Activated CD4-positive, alpha-beta T cell treated with anti-CD3 and anti-CD28 coated beads, Interleukin-2, Interleukin-4, amounts not matched to agents 100 ng/mL and 50 ng/mL, durations not matched to agents 16 hours and 8 hours (primary cell): ENCODE data around the gene LARP1.
"Not testable (repeated sequence)": the region's sequence is repeated elsewhere in the genome, so short reads cannot be mapped to it uniquely, and the experiment has no call there.

Experiments used
- DNase-seq: peaks from one replicate; pipeline ENCODE4 v3.0.0-alpha.2; 2020; ENCODE audit warnings: low spot score

LARP1 gene

GRCh38 chr5:154755361-154756008 is at the start of gene LARP1:
Gene LARP1 (plus strand): TSS chr5:154755377. CDS start chr5:154755758, 381 bp downstream.
- no peak for DNase-seq

GRCh38 chr5:154706416-154706815 is 48.8 kb upstream of the LARP1 start:
- DNase-seq, result no peak

- DNase-seq, result no peak
Observed at GRCh38 chr5:154707641-154708040, 47.5 kb upstream of the LARP1 start.

- DNase-seq, result no peak
Observed at GRCh38 chr5:154708207-154708606, 47.0 kb upstream of the LARP1 start.

GRCh38 chr5:154708846-154709245 is 46.3 kb upstream of the LARP1 start:
- DNase-seq, result no peak

- DNase-seq, result no peak
Observed at GRCh38 chr5:154709368-154710305, 45.5 kb upstream of the LARP1 start.

GRCh38 chr5:154712518-154713437 is 42.4 kb upstream of the LARP1 start:
- no peak for DNase-seq

GRCh38 chr5:154713615-154714125 is 41.5 kb upstream of the LARP1 start:
- no peak for DNase-seq

GRCh38 chr5:154714266-154714986 is 40.8 kb upstream of the LARP1 start:
- DNase-seq, result peak; percentile 6

GRCh38 chr5:154721481-154722058 is 33.6 kb upstream of the LARP1 start:
- no peak for DNase-seq

GRCh38 chr5:154722097-154722496 is 33.1 kb upstream of the LARP1 start:
- DNase-seq, result no peak

- no peak for DNase-seq
Observed at GRCh38 chr5:154722936-154723335, 32.2 kb upstream of the LARP1 start.

GRCh38 chr5:154723740-154724505 is 31.3 kb upstream of the LARP1 start:
- no peak for DNase-seq

- DNase-seq, result no peak
Observed at GRCh38 chr5:154727361-154727760, 27.8 kb upstream of the LARP1 start.

GRCh38 chr5:154728939-154729588 is 26.1 kb upstream of the LARP1 start:
- no peak for DNase-seq

GRCh38 chr5:154729613-154730012 is 25.6 kb upstream of the LARP1 start:
- no peak for DNase-seq

GRCh38 chr5:154730761-154731160 is 24.4 kb upstream of the LARP1 start:
- DNase-seq, result not testable (repeated sequence)

GRCh38 chr5:154732212-154732611 is 23.0 kb upstream of the LARP1 start:
- DNase-seq, result no peak
